Measurements from ENCODE around the gene FGL2.
"Not testable (repeated sequence)": the region's sequence is repeated elsewhere in the genome, so short reads cannot be mapped to it uniquely, and the experiment has no call there.

- not testable (repeated sequence) for TF ChIP-seq CTCF, POLR2A, POLR2AphosphoS5 (IDR thresholded peaks at IDR 0.05)
Measured at GRCh38 chr7:77178024-77178423, 21.6 kb downstream of the FGL2 start.
